Testis (tissue), 2 donors: ENCODE results near the gene TACC3.

Experiments
- CTCF ChIP-seq, 3 experiments: fragments of 450-650 bp in 2 of 3; fragments of 200-600 bp in 1 of 3; sonication (generic) in 1 of 3; IDR thresholded peaks; one replicate each; pipeline ENCODE4 v1.5.1; 2016 to 2019; ENCODE audit warnings: antibody characterized with exemption in 3 of 3, mild to moderate bottlenecking in 2 of 3, moderate library complexity in 1 of 3
- POLR2A ChIP-seq: fragments of 450-650 bp; IDR thresholded peaks from one replicate; pipeline ENCODE4 v1.6.1; 2017; ENCODE audit warnings: antibody characterized with exemption, mild to moderate bottlenecking, moderate library complexity

GRCh38 chr4:1674682-1675081 is 46.6 kb upstream of the TACC3 start:
- TF ChIP-seq CTCF (IDR thresholded peaks at IDR 0.05) (no peak), POLR2A (no peak)
